Measurements from ENCODE around the gene KCMF1.

The KCMF1 gene

GRCh38 chr2:85083092-85083491, 112.1 kb downstream of the KCMF1 start:
- TF ChIP-seq CTCF (conservative IDR thresholded peaks at IDR 0.05) (no peak), ZFX (IDR thresholded peaks at IDR 0.05) (no peak)
- H3K27ac ChIP-seq, result no peak overlapping the region

DNA sequence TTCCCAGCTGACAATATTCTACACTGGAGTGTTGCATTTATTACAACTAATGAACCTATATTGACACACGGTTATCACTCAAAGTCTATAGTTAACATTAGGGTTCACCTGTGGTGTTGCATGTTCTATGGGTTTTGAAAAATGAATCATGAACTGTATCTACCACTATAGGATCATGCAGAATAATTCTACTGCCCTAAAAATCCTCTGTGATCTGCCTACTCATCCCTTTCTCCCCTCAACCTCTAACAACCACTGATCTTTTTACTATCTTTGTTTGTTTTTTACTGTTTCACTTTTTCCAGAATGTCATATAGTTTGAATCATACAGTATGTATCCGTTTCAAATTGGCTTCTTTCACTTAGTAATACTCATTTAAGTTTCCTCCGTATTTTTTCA, 114.6 kb downstream of the KCMF1 start:
- no peak for TF ChIP-seq CTCF (conservative IDR thresholded peaks at IDR 0.05)
- TF ChIP-seq ZFX (IDR thresholded peaks at IDR 0.05), result no peak
- H3K27ac ChIP-seq, result no peak overlapping the region

- H3K27ac ChIP-seq, result no peak overlapping the region
- no peak for TF ChIP-seq ZFX (IDR thresholded peaks at IDR 0.05)
- no peak for TF ChIP-seq CTCF (conservative IDR thresholded peaks at IDR 0.05)
Measured at GRCh38 chr2:85087541-85087940, 116.6 kb downstream of the KCMF1 start.

GRCh38 chr2:85088921-85089320, 118.0 kb downstream of the KCMF1 start:
- TF ChIP-seq CTCF (conservative IDR thresholded peaks at IDR 0.05) (no peak), ZFX (IDR thresholded peaks at IDR 0.05) (no peak)
- H3K27ac ChIP-seq, result no peak overlapping the region

DNA sequence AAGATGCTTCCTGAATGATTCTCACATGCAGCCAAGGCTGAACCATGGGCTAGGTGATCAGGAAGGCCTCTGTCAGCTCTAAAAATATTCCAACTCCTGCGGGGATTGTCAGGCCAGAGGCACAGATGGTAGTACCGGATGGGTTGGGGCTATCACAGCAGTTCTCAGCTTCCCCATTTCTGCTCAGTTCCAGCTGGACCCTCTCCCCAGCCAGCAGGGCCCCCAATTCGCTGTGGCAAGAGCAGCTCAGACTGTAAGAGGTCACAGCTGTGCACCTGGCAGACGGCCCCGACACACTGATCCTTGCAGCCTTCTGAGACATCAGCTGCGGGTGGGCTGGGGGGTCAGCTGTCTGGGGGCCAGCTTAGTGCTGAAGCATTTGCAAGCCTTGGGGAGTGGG, 118.6 kb downstream of the KCMF1 start:
- H3K27ac ChIP-seq, result no peak overlapping the region
- TF ChIP-seq ZFX (IDR thresholded peaks at IDR 0.05) (no peak), CTCF (conservative IDR thresholded peaks at IDR 0.05) (no peak)

- TF ChIP-seq CTCF (conservative IDR thresholded peaks at IDR 0.05) (no peak), ZFX (IDR thresholded peaks at IDR 0.05) (no peak)
- no peak overlapping the region for H3K27ac ChIP-seq
Measured at GRCh38 chr2:85091838-85092237, 120.9 kb downstream of the KCMF1 start.

GRCh38 chr2:85095094-85095493, 124.1 kb downstream of the KCMF1 start:
- TF ChIP-seq CTCF (conservative IDR thresholded peaks at IDR 0.05) (no peak), ZFX (IDR thresholded peaks at IDR 0.05) (no peak)
- no peak overlapping the region for H3K27ac ChIP-seq

Data from C4-2B (cell line).